HepG2 (cell line): ENCODE data around the gene DAB2IP. TPM values are rescaled to one million over a fixed set of nuclear protein-coding genes. Genes with fewer than 3 reads are reported as not detected.

Experiments used
- ATAC-seq: fragments of 200-7000 bp; cut with Tn5 transposase; 3 replicates; pipeline ENCODE4 v1.9.1; 2020; ENCODE audit warnings: mild to moderate bottlenecking, moderate library complexity
- BruUV-seq: library from RNA; stranded (reverse); fragments of 400-500 nt; replicated peaks from 2 replicates; lab custom pipeline; 2021; lab: Mats Ljungman, UMichigan
- CTCF ChIA-PET: fragments of 300-600 bp; formaldehyde crosslinking; extraction: SDS; loops from one replicate; lab custom pipeline; 2021; ENCODE audit warnings: low total read pairs, inconsistent platforms, low intra/inter-chr PET ratio; lab: Yijun Ruan, JAX
- POLR2A ChIA-PET: fragments of 350-600 bp; sonication (Branson Sonifier 250); formaldehyde crosslinking; loops from one replicate; lab custom pipeline; 2020; ENCODE audit warnings: antibody characterized with exemption, inconsistent platforms; lab: Yijun Ruan, JAX
- DNase-seq: peaks from one replicate; pipeline ENCODE4 v3.0.0-alpha.2; 2015; ENCODE audit warnings: low spot score
- FAIRE-seq: peaks from 3 replicates; lab custom pipeline; 2011; peaks lifted over from hg19 to GRCh38; lab: Jason Lieb, UNC
- H2AFZ ChIP-seq: one replicate; pipeline ENCODE4 v1.6.1; 2011; ENCODE audit warnings: low read length, inconsistent platforms
- H3K27ac ChIP-seq: fragments of 300-600 bp; 3 replicates; pipeline ENCODE4 v1.8.0; 2011; ENCODE audit warnings: mixed run types, mild to moderate bottlenecking, mixed read lengths, low read length, inconsistent platforms; ENCODE audit not compliant: insufficient read depth; ENCODE audit errors: extremely low read length
- H3K27me3 ChIP-seq, 2 experiments: fragments of 200-600 bp in 1 of 2; 2 replicates in 1 of 2; 3 replicates in 1 of 2; pipeline versions ENCODE4 v1.6.0 to v1.8.0; 2011; ENCODE audit warnings: low read length in 2 of 2, mild to moderate bottlenecking in 2 of 2, moderate library complexity in 2 of 2, inconsistent platforms in 1 of 2; ENCODE audit not compliant: insufficient read depth in 2 of 2, control insufficient read depth in 1 of 2
- H3K36me3 ChIP-seq, 2 experiments: fragments of 200-600 bp in 1 of 2; replicated peaks in 1 of 2; 2 replicates in 1 of 2; 3 replicates in 1 of 2; pipeline versions ENCODE4 v1.5.1 to v1.8.0; 2011; ENCODE audit warnings: low read length in 2 of 2, inconsistent platforms in 1 of 2; ENCODE audit not compliant: insufficient read depth in 2 of 2, control insufficient read depth in 1 of 2
- H3K4me1 ChIP-seq: 2 replicates; pipeline ENCODE4 v1.5.1; 2012; ENCODE audit warnings: low read length, inconsistent platforms; ENCODE audit not compliant: insufficient read depth
- H3K4me2 ChIP-seq: 2 replicates; pipeline ENCODE4 v1.6.0; 2011; ENCODE audit warnings: low read depth, low read length, inconsistent platforms
- H3K4me3 ChIP-seq, 3 experiments: fragments of 200-600 bp in 1 of 3; sonication (generic), shearing (Covaris generic) in 1 of 3; replicated peaks in 1 of 3; 2 replicates each; pipeline ENCODE4 v1.5.1; 2011 to 2016; ENCODE audit warnings: low read length in 3 of 3, inconsistent platforms in 2 of 3, low read depth in 2 of 3, mild to moderate bottlenecking in 2 of 3, control low read depth in 1 of 3, mixed read lengths in 1 of 3; ENCODE audit not compliant: insufficient read depth in 1 of 3
- H3K79me2 ChIP-seq: one replicate; pipeline ENCODE4 v1.6.1; 2011; ENCODE audit warnings: low read length, inconsistent platforms; ENCODE audit not compliant: insufficient read depth
- H3K9ac ChIP-seq: 2 replicates; pipeline ENCODE4 v1.6.0; 2011; ENCODE audit warnings: mild to moderate bottlenecking, low read depth, low read length, inconsistent platforms; ENCODE audit not compliant: insufficient read depth
- H3K9me3 ChIP-seq: 2 replicates; pipeline ENCODE4 v1.5.1; 2012; ENCODE audit warnings: mild to moderate bottlenecking, low read length
- H4K20me1 ChIP-seq: 2 replicates; pipeline ENCODE4 v1.6.0; 2011; ENCODE audit warnings: inconsistent platforms, mild to moderate bottlenecking, low read length, moderate library complexity; ENCODE audit not compliant: insufficient read depth
- ZNF30 ChIP-seq: sonication (generic); formaldehyde crosslinking; IDR thresholded peaks from 2 replicates; pipeline ENCODE4 v1.5.0; 2020; ENCODE audit warnings: mild to moderate bottlenecking, missing genetic modification reagents
- WGBS: methylation state at CpG from one replicate; pipeline ENCODE4 v1.1.6; 2017; ENCODE audit warnings: low lambda C conversion rate; 5-methylcytosine and 5-hydroxymethylcytosine counted together
- in situ Hi-C: cut with HindIII; loops from 2 replicates; pipeline ENCODE4 v1.10.0; 2017; ENCODE audit warnings: low pct_unique_long_range_greater_than_20kb; ENCODE audit not compliant: extremely low pct_ligation_motif_present
- intact Hi-C: fragments of 100-400 bp; cut with micrococcal nuclease; formaldehyde crosslinking; loops from one replicate; pipeline ENCODE4 v1.10.0; 2022; ENCODE audit not compliant: unreplicated experiment
- polyA plus RNA-seq, 8 experiments: library from polyadenylated mRNA; depleted of rRNA in 3 of 8; stranded (reverse) in 7 of 8; unstranded in 1 of 8; fragments of >200 nt; fragmentation: Illumina TruSeq in 4 of 8; extraction: Trizol in 4 of 8; gene quantifications; 2 replicates each; pipeline versions ENCODE4 v1.2.1 to v1.2.3, GENCODE V29; 2011 to 2016; ENCODE audit warnings: low read depth in 4 of 8, missing spikeins in 1 of 8, mixed read lengths in 1 of 8; ENCODE audit not compliant: insufficient read depth in 1 of 8
- total RNA-seq, 5 experiments: library from RNA; depleted of rRNA; stranded (reverse); fragments of >200 nt; fragmentation: Illumina TruSeq; extraction: Trizol; gene quantifications; 2 replicates each; pipeline ENCODE4 v1.2.3, GENCODE V29; 2016; ENCODE audit warnings: low read depth in 1 of 5
- TF ChIP-seq, protein P1 (sequence below): sonication (generic); formaldehyde crosslinking; IDR thresholded peaks from 2 replicates; pipeline ENCODE4 v1.4.0; 2020; ENCODE audit warnings: mild to moderate bottlenecking, missing genetic modification reagents, borderline replicate concordance
- TF ChIP-seq, protein P2 (sequence below): sonication (generic); formaldehyde crosslinking; IDR thresholded peaks from 2 replicates; pipeline ENCODE4 v1.4.0; 2020; ENCODE audit warnings: mild to moderate bottlenecking, missing genetic modification reagents

The DAB2IP gene
- total and polyA plus RNA-seq, 2 of the 13 experiments (the other 11 are each of a cell fraction or from before 2014, with no cell fraction given) = 25.3 to 37.9 TPM

DNA sequence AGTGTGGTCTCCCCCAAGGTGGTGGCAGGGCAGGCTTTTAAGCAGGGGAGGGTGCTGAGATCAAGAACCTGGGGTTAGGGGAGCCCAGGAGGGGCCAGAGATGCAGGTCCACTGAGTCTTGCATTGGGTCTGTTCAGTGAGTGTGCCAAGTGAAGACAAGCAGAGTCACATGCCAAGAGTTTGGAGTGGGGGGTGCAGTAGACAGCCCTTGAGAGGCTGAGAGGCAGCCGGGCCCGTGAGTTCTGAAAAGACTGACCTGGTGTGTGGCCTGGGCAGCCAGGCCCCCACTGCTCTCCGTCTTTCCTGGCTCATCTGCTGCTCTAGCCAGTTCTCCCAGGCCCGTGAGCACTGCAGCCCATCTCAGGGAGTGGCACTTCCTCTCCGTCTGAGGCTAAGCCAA is 120.0 kb downstream of the DAB2IP start (continued):
- TF ChIP-seq, protein P1, sequence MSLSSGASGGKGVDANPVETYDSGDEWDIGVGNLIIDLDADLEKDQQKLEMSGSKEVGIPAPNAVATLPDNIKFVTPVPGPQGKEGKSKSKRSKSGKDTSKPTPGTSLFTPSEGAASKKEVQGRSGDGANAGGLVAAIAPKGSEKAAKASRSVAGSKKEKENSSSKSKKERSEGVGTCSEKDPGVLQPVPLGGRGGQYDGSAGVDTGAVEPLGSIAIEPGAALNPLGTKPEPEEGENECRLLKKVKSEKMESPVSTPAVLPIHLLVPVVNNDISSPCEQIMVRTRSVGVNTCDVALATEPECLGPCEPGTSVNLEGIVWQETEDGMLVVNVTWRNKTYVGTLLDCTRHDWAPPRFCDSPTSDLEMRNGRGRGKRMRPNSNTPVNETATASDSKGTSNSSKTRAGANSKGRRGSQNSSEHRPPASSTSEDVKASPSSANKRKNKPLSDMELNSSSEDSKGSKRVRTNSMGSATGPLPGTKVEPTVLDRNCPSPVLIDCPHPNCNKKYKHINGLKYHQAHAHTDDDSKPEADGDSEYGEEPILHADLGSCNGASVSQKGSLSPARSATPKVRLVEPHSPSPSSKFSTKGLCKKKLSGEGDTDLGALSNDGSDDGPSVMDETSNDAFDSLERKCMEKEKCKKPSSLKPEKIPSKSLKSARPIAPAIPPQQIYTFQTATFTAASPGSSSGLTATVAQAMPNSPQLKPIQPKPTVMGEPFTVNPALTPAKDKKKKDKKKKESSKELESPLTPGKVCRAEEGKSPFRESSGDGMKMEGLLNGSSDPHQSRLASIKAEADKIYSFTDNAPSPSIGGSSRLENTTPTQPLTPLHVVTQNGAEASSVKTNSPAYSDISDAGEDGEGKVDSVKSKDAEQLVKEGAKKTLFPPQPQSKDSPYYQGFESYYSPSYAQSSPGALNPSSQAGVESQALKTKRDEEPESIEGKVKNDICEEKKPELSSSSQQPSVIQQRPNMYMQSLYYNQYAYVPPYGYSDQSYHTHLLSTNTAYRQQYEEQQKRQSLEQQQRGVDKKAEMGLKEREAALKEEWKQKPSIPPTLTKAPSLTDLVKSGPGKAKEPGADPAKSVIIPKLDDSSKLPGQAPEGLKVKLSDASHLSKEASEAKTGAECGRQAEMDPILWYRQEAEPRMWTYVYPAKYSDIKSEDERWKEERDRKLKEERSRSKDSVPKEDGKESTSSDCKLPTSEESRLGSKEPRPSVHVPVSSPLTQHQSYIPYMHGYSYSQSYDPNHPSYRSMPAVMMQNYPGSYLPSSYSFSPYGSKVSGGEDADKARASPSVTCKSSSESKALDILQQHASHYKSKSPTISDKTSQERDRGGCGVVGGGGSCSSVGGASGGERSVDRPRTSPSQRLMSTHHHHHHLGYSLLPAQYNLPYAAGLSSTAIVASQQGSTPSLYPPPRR (CRISPR knock-in tag) = no peak
- TF ChIP-seq ZNF30 (CRISPR knock-in tag) = no peak

DNA sequence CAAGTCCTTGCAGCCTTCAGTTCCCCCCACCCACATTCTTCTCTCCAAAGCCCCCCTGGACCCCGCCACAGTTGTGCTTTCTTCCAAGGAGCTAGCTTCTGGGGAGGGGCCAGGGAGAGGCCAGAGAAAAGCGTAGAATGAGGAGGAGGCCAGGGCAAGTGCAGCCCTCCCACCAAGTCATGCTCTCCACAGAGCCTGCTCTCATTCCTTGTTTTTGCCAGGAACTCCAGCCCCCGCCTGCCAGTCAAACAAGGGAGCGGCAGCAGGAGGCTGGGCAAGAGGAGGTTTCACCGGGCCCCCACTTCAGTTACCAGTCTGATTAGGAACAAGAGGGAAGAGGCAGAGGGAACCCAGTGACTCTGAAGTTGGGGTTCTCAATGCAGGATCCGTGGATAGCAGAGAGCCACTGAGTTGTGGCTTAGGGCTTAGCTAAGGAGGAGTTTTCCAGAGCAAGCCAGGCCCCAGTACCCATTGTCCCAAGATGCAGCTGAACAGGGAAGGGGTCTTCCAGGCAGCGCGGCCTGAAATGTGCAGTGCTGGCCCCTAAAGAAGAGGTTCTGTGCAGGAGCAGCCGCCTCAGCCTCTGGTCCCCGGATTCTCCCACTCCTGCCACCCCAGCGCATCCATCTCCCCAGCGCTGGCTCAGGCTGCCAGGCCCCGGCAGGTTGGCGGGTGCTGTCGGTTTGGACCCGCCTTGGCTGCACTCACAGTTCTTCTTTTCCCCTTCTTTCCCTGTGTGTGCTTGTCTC is 120.6 kb downstream of the DAB2IP start:
- no peaks in the 10 kb centered on the region for H3K27me3 ChIP-seq
- H3K9ac ChIP-seq = no peak overlapping the region
- no peaks in the 10 kb centered on the region for H3K4me1 ChIP-seq
- over 99% methylated on average over 10 of the region's 16 CpGs for WGBS
- TF ChIP-seq, protein P2, sequence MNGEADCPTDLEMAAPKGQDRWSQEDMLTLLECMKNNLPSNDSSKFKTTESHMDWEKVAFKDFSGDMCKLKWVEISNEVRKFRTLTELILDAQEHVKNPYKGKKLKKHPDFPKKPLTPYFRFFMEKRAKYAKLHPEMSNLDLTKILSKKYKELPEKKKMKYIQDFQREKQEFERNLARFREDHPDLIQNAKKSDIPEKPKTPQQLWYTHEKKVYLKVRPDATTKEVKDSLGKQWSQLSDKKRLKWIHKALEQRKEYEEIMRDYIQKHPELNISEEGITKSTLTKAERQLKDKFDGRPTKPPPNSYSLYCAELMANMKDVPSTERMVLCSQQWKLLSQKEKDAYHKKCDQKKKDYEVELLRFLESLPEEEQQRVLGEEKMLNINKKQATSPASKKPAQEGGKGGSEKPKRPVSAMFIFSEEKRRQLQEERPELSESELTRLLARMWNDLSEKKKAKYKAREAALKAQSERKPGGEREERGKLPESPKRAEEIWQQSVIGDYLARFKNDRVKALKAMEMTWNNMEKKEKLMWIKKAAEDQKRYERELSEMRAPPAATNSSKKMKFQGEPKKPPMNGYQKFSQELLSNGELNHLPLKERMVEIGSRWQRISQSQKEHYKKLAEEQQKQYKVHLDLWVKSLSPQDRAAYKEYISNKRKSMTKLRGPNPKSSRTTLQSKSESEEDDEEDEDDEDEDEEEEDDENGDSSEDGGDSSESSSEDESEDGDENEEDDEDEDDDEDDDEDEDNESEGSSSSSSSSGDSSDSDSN (CRISPR knock-in tag) = no peak
- TF ChIP-seq, all 625 proteins: peak for 0
- DNase-seq (no peak), FAIRE-seq (no peak), ATAC-seq (no peak)
- CTCF ChIA-PET = no interaction called here
- H3K27ac ChIP-seq = no peak overlapping the region
- in situ Hi-C loops (no loop called here), intact Hi-C loops (no loop called here)
- no TSS peak for BruUV-seq
- no peak overlapping the region for H3K4me2 ChIP-seq
- H3K9me3 ChIP-seq = no peaks in the 10 kb centered on the region
- H3K36me3 ChIP-seq = peaks cover 52 to 94% of the 10 kb centered on the region in 2 experiments
- POLR2A ChIA-PET = no interaction called here
- no peak overlapping the region for H2AFZ ChIP-seq
- no peak overlapping the region for H3K4me3 ChIP-seq
- no peaks in the 10 kb centered on the region for H3K79me2 ChIP-seq
- no peaks in the 10 kb centered on the region for H4K20me1 ChIP-seq
